B cell (primary cell): ENCODE results near the gene ARL5B.

Experiments
- CTCF ChIP-seq: fragments of 200-600 bp; IDR thresholded peaks from one replicate; pipeline ENCODE4 v1.8.0; 2022; ENCODE audit warnings: antibody characterized with exemption, mild to moderate bottlenecking
- EZH2 ChIP-seq: IDR thresholded peaks from 2 replicates; pipeline ENCODE4 v1.6.1; 2012; ENCODE audit warnings: borderline replicate concordance, low read depth, mild to moderate bottlenecking, moderate library complexity, low read length; ENCODE audit not compliant: insufficient read depth, poor library complexity, severe bottlenecking

- no peak for TF ChIP-seq CTCF
- no peak for TF ChIP-seq EZH2
Observed at GRCh38 chr10:18681366-18681765, 22.1 kb downstream of the ARL5B start.
